Psoas muscle (tissue), 8 donors: ENCODE data around the gene GLB1L3. TPM values are rescaled to one million over a fixed set of nuclear protein-coding genes. Genes with fewer than 3 reads are reported as not detected.

ENCODE experiments used
- ATAC-seq, 4 donors: fragments of 200-7000 bp; cut with Tn5 transposase; one replicate each; pipeline ENCODE4 v1.9.1; 2020; ENCODE audit warnings: moderate library complexity in 3 of 4, mild to moderate bottlenecking in 2 of 4
- DNase-seq, 2 donors: peaks; one replicate each; pipeline ENCODE4 v3.0.0-alpha.2; 2020
- H3K27ac ChIP-seq: fragments of 200-600 bp; one replicate; pipeline ENCODE4 v1.8.0; 2022
- H3K27me3 ChIP-seq, 3 donors: fragments of 200-600 bp in 1 of 3; one replicate each; pipeline versions ENCODE4 v1.6.1 to v1.8.0; 2013 to 2022; ENCODE audit warnings: low read length in 2 of 3, mild to moderate bottlenecking in 2 of 3, moderate library complexity in 1 of 3; ENCODE audit not compliant: insufficient read depth in 3 of 3
- H3K36me3 ChIP-seq, 2 donors: fragments of 200-600 bp in 1 of 2; one replicate each; pipeline versions ENCODE4 v1.6.1 to v1.8.0; 2013 to 2022; ENCODE audit warnings: low read depth in 1 of 2, mild to moderate bottlenecking in 1 of 2, moderate library complexity in 1 of 2; ENCODE audit not compliant: insufficient read depth in 1 of 2
- H3K4me1 ChIP-seq: fragments of 200-600 bp; one replicate; pipeline ENCODE4 v1.8.0; 2022
- H3K4me3 ChIP-seq: fragments of 200-600 bp; one replicate; pipeline ENCODE4 v1.8.0; 2022; ENCODE audit warnings: mild to moderate bottlenecking
- H3K9me3 ChIP-seq: fragments of 200-600 bp; one replicate; pipeline ENCODE4 v1.8.0; 2022
- WGBS, 3 donors: extraction: QIAGEN DNeasy Blood & Tissue Kit; methylation state at CpG; one replicate each; pipeline versions ENCODE4 v1.1.6 to v1.1.7; 2013; 5-methylcytosine and 5-hydroxymethylcytosine counted together
- intact Hi-C, 2 donors: fragments of 100-400 bp; cut with DNase I; formaldehyde crosslinking; loops; one replicate each; pipeline versions ENCODE4 v1.11.0 to v1.14.2; 2022
- polyA plus RNA-seq, 3 donors: library from polyadenylated mRNA; stranded (reverse); fragments of 200-250 nt; gene quantifications; one replicate each; pipeline ENCODE4 v1.2.3, GENCODE V29; 2013
- total RNA-seq, 4 donors: library from RNA; stranded (reverse); fragmentation: NEBNext Ultra II Directional in 2 of 4; extraction: Animal tissue kit (Norgen Biotek cat#: 25700) in 2 of 4; gene quantifications; one replicate each; pipeline versions ENCODE4 v1.2.1 to v1.2.4, GENCODE V29; 2021 to 2023
- TF ChIP-seq, protein P1 (sequence below): fragments of 200-600 bp; IDR thresholded peaks from one replicate; pipeline ENCODE4 v1.8.0; 2022; ENCODE audit warnings: antibody characterized with exemption
- donor health status: healthy with polysubstance abuse.
- donor health status: DM: no; HTN: no; CAD: no; lungs with moderate emphysema.
- donor health status: Bipolar disorder and iron deficiency.
- donor health status: healthy.
- donor health status: DM: yes; HTN: yes; CAD: no.
- donor health status: DM: no; HTN: no; CAD: no.
- donor health status: DM: no; HTN: no; CAD: no.
- donor health status: DM: yes; HTN: yes; CAD: no.

GLB1L3 gene
- total and polyA plus RNA-seq, 7 donors, result not detected

DNA sequence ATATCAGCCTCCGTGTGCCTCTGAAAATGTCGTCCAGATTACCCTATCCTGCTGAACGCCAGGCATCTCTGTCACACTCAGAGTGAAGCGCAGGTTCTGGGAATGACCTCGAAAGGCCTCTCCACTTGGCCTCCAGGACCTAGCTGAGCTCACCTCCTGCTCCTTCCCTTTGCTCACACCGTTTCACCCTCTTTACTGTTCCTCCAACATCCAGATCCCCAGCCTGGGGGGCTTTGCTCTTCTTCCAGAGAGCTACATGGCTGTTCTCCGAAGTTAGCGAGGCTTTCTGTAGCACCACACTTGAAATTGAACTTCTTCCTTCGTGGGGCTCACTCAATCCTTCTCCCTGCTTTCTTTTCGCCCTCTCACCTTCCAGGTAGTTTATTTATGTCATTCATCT lies 83.5 kb downstream of the GLB1L3 start:
- ATAC-seq (no peak), DNase-seq (no peak)
- no peak overlapping the region for H3K4me3 ChIP-seq
- H3K4me1 ChIP-seq, result no peaks in the 10 kb centered on the region
- no peaks in the 10 kb centered on the region for H3K9me3 ChIP-seq
- TF ChIP-seq, protein P1, sequence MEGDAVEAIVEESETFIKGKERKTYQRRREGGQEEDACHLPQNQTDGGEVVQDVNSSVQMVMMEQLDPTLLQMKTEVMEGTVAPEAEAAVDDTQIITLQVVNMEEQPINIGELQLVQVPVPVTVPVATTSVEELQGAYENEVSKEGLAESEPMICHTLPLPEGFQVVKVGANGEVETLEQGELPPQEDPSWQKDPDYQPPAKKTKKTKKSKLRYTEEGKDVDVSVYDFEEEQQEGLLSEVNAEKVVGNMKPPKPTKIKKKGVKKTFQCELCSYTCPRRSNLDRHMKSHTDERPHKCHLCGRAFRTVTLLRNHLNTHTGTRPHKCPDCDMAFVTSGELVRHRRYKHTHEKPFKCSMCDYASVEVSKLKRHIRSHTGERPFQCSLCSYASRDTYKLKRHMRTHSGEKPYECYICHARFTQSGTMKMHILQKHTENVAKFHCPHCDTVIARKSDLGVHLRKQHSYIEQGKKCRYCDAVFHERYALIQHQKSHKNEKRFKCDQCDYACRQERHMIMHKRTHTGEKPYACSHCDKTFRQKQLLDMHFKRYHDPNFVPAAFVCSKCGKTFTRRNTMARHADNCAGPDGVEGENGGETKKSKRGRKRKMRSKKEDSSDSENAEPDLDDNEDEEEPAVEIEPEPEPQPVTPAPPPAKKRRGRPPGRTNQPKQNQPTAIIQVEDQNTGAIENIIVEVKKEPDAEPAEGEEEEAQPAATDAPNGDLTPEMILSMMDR, result no peak
- peaks cover 0 to 8% (median 0%) of the 10 kb centered on the region in 3 donors for H3K27me3 ChIP-seq
- no peaks in the 10 kb centered on the region for H3K36me3 ChIP-seq
- WGBS, 3 donors, result 86 to 89% (median 89%) methylated on average over 10 of the region's 10 CpGs
- no peak overlapping the region for H3K27ac ChIP-seq
- intact Hi-C loops, result no loop called here

DNA sequence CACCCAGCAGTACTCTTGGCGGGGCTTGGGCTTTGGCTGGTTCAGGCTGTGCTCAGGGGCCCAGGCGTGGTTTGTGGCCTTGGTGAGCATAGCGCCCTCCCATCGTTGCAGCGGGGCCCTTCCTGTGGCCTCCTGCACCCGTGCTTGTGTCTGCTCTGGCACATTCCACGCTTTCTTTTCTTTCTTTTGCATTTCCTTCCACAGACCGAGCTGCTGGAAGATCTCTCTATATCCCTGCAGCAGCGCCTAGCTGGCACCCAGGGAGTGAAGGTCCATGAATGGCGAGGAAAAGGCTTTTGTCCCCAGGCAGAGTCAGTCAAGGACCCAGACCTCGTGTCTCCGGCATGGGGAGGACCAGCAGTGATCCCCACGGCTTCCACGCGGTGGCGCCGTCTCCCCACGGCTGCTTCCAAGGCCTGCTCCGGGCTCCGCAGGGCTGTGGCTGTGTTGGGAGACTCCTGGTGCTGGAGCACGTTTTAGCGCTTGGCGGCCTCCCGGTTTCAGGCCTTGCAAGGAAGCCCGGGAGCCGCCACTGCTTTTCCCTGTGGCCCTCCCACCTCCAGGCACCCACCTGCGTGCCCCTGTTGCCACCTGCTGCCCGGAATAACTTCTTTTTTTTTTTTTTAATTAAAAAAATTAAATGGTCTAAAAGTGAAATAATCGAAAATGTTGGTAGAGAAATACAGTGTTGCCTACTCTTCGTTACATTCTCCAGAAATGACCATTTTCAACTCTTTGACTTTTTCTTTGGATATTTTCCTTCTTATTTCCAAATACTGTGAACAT lies 84.1 kb downstream of the GLB1L3 start:
- TF ChIP-seq, protein P1, result peak; percentile 58
- no peaks in the 10 kb centered on the region for H3K36me3 ChIP-seq
- no peak overlapping the region for H3K4me3 ChIP-seq
- H3K27ac ChIP-seq, result no peak overlapping the region
- peak; percentile 60 to 75 for DNase-seq
- no peaks in the 10 kb centered on the region for H3K4me1 ChIP-seq
- ATAC-seq, result peak in 3 of 4 donors; percentile 59 to 76 (median 74)
- H3K27me3 ChIP-seq, result peaks cover 0 to 8% (median 0%) of the 10 kb centered on the region in 3 donors
- intact Hi-C loops, result no loop called here
- 29 to 38% (median 30%) methylated on average over 24 to 30 of the region's 30 CpGs for WGBS, 3 donors
- H3K9me3 ChIP-seq, result no peaks in the 10 kb centered on the region

DNA sequence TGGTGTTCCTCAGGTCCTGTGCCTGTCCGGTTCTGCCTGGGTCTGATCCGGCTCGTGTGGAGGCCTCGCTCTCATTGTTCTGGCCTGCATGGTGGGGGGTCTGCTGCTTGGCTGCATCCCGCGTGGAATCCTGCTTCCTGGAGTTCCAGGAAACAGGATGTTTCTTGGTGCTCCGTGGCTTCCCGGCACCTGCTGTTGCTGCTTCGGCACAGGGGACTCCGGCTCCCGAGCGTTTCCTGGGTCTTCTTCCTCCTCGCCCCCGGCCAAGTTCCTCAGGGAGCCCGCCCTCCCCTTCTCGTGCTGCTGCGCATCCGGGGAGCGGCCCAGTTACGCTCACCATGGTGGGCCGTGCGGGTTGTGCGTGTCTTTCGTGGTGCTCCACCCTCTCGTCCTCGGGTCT lies 85.5 kb downstream of the GLB1L3 start:
- Histone ChIP-seq H3K27me3 (peaks cover 0 to 6% (median 0%) of the 10 kb centered on the region in 3 donors), H3K27ac (no peak overlapping the region), H3K9me3 (no peaks in the 10 kb centered on the region), H3K4me1 (no peaks in the 10 kb centered on the region), H3K36me3 (no peaks in the 10 kb centered on the region), H3K4me3 (no peak overlapping the region)
- DNase-seq, result peak in 1 of 2 donors; percentile 35
- intact Hi-C loops, result no loop called here
- TF ChIP-seq, protein P1, result no peak
- ATAC-seq, result no peak
- WGBS, 3 donors, result 71 to 73% (median 71%) methylated on average over 26 of the region's 26 CpGs

DNA sequence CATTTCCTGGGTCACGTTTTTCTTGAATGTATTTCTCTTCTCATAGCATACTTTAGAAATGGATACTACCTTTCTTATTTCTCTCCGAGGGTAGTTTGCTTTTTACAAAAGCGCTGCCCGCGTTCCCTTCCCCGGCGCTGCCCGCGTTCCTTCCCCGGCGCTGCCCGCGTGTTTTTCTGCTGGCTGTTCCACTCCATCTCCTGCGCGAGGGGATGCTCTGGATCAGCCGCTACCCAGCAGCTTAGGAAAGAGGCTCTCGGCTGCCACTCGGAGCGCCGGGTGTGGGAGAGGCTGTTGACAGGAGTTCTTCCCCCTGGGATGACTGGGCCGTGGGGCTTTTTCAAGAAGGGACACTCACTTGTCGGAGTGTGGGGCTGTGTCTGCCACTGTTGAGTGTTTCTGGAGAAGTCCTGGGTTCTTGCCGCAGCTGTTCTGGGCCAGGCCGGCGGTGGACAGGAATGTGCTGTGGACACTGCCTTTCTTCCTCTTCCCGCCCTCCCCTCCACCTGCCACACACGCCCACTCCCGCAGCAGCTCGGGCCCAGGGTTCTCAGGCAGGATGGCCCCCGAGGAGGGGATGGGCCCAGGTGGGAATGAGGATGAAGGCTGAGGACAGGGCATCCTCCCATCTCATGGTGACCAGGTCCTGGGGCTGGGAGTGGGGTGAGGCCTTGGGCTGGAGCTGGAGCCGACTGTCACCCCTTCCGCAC lies 86.2 kb downstream of the GLB1L3 start:
- Histone ChIP-seq H3K9me3 (no peaks in the 10 kb centered on the region), H3K36me3 (no peaks in the 10 kb centered on the region), H3K4me1 (no peaks in the 10 kb centered on the region), H3K27me3 (peaks cover 0 to 6% (median 0%) of the 10 kb centered on the region in 3 donors), H3K4me3 (no peak overlapping the region), H3K27ac (no peak overlapping the region)
- TF ChIP-seq, protein P1, result no peak
- intact Hi-C loops, result no loop called here
- 83 to 88% (median 87%) methylated on average over 31 to 32 of the region's 32 CpGs for WGBS, 3 donors
- DNase-seq (peak in 1 of 2 donors; percentile 33), ATAC-seq (no peak)
